Activated effector memory CD4-positive, alpha-beta T cell treated with anti-CD3 and anti-CD28 coated beads, Interleukin-2, amount 50 U/mL, for 16 hours (primary cell): ENCODE measurements around the gene ETHE1.

Experiments used
- DNase-seq: peaks from one replicate; pipeline ENCODE4 v3.0.0-alpha.2; 2020

The ETHE1 gene

GRCh38 chr19:43486412-43486811, 40.6 kb downstream of the ETHE1 start:
- no peak for DNase-seq

- no peak for DNase-seq
Observed at GRCh38 chr19:43485951-43486350, 41.0 kb downstream of the ETHE1 start.

GRCh38 chr19:43483281-43483680, 43.7 kb downstream of the ETHE1 start:
- no peak for DNase-seq

GRCh38 chr19:43482193-43482592, 44.8 kb downstream of the ETHE1 start:
- no peak for DNase-seq

GRCh38 chr19:43481701-43482100, 45.3 kb downstream of the ETHE1 start:
- no peak for DNase-seq

- no peak for DNase-seq
Observed at GRCh38 chr19:43480574-43480973, 46.4 kb downstream of the ETHE1 start.

- DNase-seq: no peak
Observed at GRCh38 chr19:43479961-43480561, 46.9 kb downstream of the ETHE1 start.

GRCh38 chr19:43479226-43479625, 47.8 kb downstream of the ETHE1 start:
- DNase-seq: no peak

GRCh38 chr19:43478323-43478722, 48.7 kb downstream of the ETHE1 start:
- no peak for DNase-seq

- DNase-seq: no peak
Observed at GRCh38 chr19:43476606-43477005, 50.4 kb downstream of the ETHE1 start.

GRCh38 chr19:43474986-43475705, 51.9 kb downstream of the ETHE1 start:
- peak; percentile 99 for DNase-seq

GRCh38 chr19:43474487-43474886, 52.5 kb downstream of the ETHE1 start:
- no peak for DNase-seq

- no peak for DNase-seq
Observed at GRCh38 chr19:43471091-43471490, 55.9 kb downstream of the ETHE1 start.

GRCh38 chr19:43470288-43470687, 56.7 kb downstream of the ETHE1 start:
- DNase-seq: peak; percentile 66

GRCh38 chr19:43469160-43469480, 57.9 kb downstream of the ETHE1 start:
- DNase-seq: no peak

- DNase-seq: no peak
Observed at GRCh38 chr19:43468354-43469159, 58.4 kb downstream of the ETHE1 start.

GRCh38 chr19:43467730-43468129, 59.3 kb downstream of the ETHE1 start:
- no peak for DNase-seq

- no peak for DNase-seq
Observed at GRCh38 chr19:43467276-43467675, 59.7 kb downstream of the ETHE1 start.

GRCh38 chr19:43466793-43467192, 60.2 kb downstream of the ETHE1 start:
- no peak for DNase-seq

GRCh38 chr19:43465468-43466120, 61.4 kb downstream of the ETHE1 start, which contains the start of gene LYPD3:
LYPD3 (minus strand) TSS chr19:43465608; CDS start chr19:43465571, 37 bp downstream.
- DNase-seq: no peak

- DNase-seq: peak; percentile 92
Observed at GRCh38 chr19:43464134-43464775, 62.7 kb downstream of the ETHE1 start.

- peak; percentile 99 for DNase-seq
Observed at GRCh38 chr19:43463381-43464133, 63.4 kb downstream of the ETHE1 start.
